GM12872 (cell line): ENCODE results near the gene NR1I2.

Experiments
- TF ChIP-seq, protein P1 (sequence below): IDR thresholded peaks from 3 replicates; pipeline ENCODE4 v1.5.1; 2011; ENCODE audit warnings: low read depth, mild to moderate bottlenecking, low read length, moderate library complexity; ENCODE audit not compliant: insufficient read depth

Gene NR1I2

DNA sequence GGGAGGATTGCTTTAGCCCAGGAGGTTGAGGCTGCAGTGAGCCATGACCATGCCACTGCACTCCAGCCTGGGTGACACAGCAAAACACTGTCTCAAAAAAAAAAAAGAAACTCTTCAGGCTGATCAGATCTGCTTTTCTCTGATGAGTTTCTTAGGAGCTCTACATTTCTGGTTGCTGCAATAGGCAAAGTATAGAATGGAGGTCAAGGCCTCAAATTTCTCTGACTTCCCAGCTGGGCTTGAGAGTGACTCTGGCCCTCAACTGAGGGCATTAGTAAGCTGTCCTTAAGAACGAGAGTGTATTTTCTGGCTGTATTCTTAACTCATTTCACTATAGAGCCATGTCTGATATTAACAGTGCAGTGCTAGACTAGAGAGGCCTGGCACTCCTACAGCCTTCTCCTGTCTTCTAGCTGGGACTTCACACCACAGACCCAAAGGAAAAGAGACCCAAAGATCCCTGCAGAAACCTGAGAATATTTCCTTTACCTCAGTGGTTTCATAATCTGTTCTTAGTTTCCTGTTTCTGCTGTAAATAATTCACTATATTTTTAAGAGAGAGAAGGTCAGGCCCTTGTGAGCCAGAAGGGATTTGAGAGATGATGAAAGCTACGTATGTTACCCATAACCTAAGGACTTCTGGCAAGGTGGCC lies 2.0 kb upstream of the NR1I2 start:
- TF ChIP-seq, protein P1, sequence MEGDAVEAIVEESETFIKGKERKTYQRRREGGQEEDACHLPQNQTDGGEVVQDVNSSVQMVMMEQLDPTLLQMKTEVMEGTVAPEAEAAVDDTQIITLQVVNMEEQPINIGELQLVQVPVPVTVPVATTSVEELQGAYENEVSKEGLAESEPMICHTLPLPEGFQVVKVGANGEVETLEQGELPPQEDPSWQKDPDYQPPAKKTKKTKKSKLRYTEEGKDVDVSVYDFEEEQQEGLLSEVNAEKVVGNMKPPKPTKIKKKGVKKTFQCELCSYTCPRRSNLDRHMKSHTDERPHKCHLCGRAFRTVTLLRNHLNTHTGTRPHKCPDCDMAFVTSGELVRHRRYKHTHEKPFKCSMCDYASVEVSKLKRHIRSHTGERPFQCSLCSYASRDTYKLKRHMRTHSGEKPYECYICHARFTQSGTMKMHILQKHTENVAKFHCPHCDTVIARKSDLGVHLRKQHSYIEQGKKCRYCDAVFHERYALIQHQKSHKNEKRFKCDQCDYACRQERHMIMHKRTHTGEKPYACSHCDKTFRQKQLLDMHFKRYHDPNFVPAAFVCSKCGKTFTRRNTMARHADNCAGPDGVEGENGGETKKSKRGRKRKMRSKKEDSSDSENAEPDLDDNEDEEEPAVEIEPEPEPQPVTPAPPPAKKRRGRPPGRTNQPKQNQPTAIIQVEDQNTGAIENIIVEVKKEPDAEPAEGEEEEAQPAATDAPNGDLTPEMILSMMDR = no peak

DNA sequence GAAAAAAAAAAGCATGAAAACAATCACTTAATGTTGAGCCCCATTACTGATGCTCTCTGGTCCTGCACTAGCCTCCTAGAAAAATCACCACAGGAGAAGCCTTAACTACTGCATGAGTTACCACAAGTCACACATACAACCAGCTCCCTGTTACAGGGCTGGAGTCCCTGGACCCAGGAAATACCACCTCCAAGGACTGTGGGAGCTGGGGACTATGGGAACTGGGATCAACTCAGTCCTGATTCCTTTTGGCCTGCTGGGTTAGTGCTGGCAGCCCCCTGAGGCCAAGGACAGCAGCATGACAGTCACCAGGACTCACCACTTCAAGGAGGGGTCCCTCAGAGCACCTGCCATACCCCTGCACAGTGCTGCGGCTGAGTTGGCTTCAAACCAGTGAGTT lies 559 bp downstream of the NR1I2 start:
- TF ChIP-seq, protein P1 = no peak

DNA sequence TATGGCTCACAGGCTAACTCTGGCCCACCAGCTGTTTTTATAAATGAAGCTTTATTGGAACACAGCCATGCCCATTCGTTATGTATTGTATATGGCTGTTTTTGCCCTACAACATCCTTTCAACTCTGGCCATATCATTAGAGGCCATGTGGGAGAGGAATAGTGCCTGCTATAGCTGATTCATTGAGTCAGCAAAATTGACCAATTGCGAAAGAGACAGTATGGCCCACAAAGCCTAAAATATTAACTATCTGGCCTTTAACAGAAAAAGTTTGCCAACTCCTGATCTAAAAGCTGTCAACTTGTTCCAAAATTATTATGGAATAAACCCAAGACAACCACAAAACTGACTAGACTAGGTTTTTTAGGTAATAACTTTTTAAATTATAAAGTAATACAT lies 1.4 kb downstream of the NR1I2 start:
- TF ChIP-seq, protein P1 = no peak

DNA sequence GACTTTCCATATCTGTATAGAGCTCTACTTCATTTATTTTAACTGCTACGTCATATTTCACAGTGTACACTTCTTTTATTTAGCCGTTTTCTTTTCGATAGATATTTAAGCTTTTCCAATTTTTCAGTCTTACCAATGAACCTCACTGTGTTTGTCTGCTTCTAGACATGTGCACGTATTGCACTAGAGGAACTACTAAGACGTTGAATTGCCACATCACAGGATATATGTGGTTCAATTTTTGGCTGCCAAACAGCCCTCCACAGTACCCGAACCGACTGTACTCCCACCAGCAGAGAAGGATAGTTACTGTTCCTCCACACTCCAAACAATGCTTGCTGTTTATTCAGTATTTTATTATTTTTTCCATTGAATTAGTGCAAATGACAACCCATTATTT lies 2.0 kb downstream of the NR1I2 start:
- TF ChIP-seq, protein P1 = no peak

DNA sequence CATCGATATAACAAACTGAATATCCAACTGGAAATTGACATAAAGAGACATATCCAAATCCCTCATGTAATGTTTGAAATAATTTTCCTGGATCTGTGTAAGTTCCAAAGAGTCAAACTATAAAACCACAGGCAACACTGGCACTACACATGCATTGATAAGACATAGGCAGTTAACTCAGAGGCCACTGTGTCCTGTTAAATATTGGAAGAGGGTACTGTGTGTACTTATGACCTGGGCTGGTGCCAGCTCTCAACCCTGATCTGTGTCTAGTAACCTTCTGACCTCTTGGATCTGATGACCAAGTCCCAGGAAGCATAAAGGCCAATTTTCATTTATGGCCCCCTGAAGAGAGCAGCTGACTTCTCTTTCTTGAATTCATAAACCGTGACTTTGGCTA lies 4.5 kb downstream of the NR1I2 start:
- TF ChIP-seq, protein P1 = no peak

DNA sequence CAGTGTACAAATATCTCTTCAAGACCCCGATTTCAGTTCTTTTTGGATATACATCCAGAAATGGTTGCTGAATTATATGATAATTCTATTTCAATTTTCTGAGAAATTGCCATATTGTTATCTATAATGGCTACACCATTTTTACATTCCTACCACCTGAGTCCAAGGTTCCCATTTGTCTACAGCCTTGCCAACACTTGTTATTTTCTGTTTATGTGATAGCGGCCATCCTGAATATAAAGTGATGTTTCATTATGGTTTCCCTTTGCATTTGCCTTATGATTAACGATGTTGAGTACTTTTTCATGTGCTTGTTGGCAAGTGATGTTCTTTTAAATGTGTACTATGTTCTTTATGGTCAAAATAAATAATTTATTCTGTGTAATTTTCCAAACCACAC lies 8.5 kb downstream of the NR1I2 start:
- TF ChIP-seq, protein P1 = no peak

DNA sequence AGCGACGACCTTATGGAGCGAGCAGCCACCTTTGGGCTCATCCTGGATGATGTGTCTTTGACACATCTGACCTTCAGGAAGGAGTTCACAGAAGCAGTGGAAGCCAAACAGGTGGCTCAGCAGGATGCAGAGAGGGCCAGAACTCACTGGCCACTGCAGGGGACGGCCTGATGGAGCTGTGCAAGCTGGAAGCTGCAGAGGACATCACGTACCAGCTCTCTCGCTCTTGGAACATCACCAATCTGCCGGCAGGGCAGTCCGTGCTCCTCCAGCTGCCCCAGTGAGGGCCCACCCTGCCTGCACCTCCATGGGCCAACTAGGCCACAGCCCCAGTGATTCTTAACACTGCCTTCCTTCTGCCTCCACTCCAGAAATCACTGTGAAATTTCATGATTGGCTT lies 10.4 kb downstream of the NR1I2 start:
- TF ChIP-seq, protein P1 = no peak

DNA sequence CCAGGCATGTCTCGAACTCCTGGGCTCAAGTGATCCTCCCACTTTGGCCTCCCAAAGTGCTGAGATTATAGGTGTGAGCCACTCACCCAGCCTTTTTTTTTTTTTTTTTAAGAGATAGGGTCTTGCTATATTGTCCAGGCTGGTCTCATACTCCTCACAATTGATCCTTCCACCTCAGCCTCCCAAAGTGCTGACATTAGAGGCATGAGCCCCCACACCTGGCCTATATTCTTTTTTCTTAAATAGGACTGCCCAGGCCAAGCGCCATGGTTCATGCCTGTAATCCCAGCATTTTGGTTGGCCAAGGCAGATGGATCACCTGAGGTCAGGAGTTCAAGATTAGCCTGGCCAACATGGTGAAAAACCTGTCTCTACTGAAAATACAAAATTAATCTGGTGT lies 12.5 kb downstream of the NR1I2 start:
- TF ChIP-seq, protein P1 = no peak
